ENCODE results near the gene ZNF432. TPM values are rescaled to one million over a fixed set of nuclear protein-coding genes. Genes with fewer than 3 reads are reported as not detected.

The ZNF432 gene
- total RNA-seq, 4 donors from 2014 or later, result 8.6 to 10.1 (median 9.2) TPM

DNA sequence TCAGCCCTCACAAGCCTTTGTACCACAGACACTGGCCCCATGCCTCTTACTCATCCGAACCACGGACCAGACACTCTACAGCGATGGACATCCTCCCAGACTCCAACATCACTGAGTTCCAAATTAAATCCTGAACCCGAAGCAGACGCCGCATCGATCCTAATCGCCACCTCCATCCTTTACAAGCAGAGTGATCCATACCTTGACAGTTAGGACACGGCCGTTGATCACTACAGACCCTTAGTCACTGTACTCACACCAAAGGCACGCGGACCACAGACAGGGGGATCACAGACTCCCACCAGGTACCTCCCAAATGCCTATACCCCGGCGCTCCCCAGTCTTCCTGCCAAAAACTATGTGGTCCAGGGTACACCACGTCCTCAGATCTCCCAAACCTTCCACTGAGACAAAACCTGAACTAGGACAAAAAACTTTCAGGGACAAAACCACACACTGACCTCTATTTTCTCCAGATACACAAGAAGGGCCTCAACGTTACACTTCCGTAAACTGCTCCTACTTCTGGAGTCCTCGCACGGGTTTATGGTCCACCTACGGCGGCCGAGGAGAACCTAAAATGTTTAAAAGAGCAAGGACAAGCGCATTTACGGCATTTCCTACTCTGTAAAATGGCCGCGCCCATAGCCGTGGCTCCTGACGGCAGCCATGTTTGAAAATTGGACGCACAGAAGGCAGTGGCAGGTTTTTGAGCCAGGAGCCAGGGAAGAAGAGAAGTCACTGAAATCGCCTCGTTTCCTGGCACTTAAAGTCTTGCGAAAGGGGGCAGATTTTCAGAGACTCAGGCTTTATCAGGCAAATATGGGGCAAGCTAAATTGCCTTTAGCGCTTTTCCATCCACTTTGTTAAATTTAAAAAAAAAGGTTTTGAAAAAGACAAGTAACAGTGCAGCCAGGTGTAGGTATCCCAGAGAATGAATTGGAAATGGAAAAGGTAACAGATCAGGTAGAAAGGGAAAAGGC, 62.0 kb downstream of the ZNF432 start, which contains the start of gene ZNF350:
TSS of gene ZNF350 (minus strand) at position 532 of the 983 bp plus-strand sequence. CDS start 12,480 bp downstream, outside the sequence.
- Histone ChIP-seq H3K27ac (replicated peaks in 1 of 4) (peak within 1 kb of the TSS; percentile 79 to 81 (median 80)), H3K4me3 (peak within 1 kb of the TSS; percentile 77 to 86 (median 80)), H3K27me3 (no peaks in the 10 kb centered on the region), H3K4me1 (peaks cover 10 to 18% (median 13%) of the 10 kb centered on the region in 4 donors), H3K36me3 (peaks cover 0 to 23% (median 3%) of the 10 kb centered on the region in 4 donors), H3K9me3 (peaks cover 0 to 54% (median 30%) of the 10 kb centered on the region in 4 donors)
- 3% methylated on average over 33 of the region's 33 CpGs for WGBS
- DNase-seq (ENCODE audit: extremely low spot score), result peak; percentile 94
- intact Hi-C loops (cut with DNase I), result loop anchor here (2.0 kb wide), 1 partner anchor 60 kb away; the partner anchor contains the start of gene ZNF613
- TF ChIP-seq, protein P1, sequence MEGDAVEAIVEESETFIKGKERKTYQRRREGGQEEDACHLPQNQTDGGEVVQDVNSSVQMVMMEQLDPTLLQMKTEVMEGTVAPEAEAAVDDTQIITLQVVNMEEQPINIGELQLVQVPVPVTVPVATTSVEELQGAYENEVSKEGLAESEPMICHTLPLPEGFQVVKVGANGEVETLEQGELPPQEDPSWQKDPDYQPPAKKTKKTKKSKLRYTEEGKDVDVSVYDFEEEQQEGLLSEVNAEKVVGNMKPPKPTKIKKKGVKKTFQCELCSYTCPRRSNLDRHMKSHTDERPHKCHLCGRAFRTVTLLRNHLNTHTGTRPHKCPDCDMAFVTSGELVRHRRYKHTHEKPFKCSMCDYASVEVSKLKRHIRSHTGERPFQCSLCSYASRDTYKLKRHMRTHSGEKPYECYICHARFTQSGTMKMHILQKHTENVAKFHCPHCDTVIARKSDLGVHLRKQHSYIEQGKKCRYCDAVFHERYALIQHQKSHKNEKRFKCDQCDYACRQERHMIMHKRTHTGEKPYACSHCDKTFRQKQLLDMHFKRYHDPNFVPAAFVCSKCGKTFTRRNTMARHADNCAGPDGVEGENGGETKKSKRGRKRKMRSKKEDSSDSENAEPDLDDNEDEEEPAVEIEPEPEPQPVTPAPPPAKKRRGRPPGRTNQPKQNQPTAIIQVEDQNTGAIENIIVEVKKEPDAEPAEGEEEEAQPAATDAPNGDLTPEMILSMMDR (IDR thresholded peaks at IDR 0.05), result no peak
- TF ChIP-seq EP300 (IDR thresholded peaks at IDR 0.05), result no peak
- no peak for TF ChIP-seq POLR2A (IDR thresholded peaks at IDR 0.05; ENCODE audit: low read depth)
- TF ChIP-seq POLR2AphosphoS5 (IDR thresholded peaks at IDR 0.05), result peak; percentile 86 to 95

DNA sequence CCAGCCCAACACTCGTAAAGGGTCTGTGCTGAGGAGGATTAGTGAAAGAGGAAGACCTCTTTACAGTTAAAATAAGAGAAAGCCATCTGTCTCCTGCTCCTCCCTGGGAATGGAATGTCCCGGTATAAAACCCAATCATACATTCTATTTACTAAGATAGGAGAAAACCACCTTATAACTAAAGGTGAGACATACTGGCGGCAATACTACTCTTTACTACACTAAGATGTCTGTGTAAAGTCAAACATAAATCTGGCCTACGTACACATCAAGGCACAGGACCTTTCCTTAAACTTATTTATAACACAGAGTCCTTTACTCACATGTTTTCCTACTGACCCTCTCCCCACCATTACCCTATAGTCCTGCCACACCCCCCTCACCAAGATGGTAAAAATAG, 65.3 kb downstream of the ZNF432 start:
- H3K27ac ChIP-seq (replicated peaks in 1 of 4), result no peak overlapping the region
- H3K36me3 ChIP-seq, result peaks cover 9 to 46% (median 22%) of the 10 kb centered on the region in 4 donors
- WGBS, result 97% methylated on average over 4 of the region's 4 CpGs
- no peak for TF ChIP-seq EP300 (IDR thresholded peaks at IDR 0.05)
- no peak for TF ChIP-seq POLR2AphosphoS5 (IDR thresholded peaks at IDR 0.05)
- TF ChIP-seq, protein P1 (IDR thresholded peaks at IDR 0.05), result no peak
- no peak for TF ChIP-seq POLR2A (IDR thresholded peaks at IDR 0.05; ENCODE audit: low read depth)
- DNase-seq (ENCODE audit: extremely low spot score), result no peak
- no peaks in the 10 kb centered on the region for H3K27me3 ChIP-seq
- intact Hi-C loops (cut with DNase I), result no loop called here
- peaks cover 0 to 53% (median 33%) of the 10 kb centered on the region in 4 donors for H3K9me3 ChIP-seq
- no peak overlapping the region for H3K4me3 ChIP-seq
- H3K4me1 ChIP-seq, result peaks cover 10 to 18% (median 13%) of the 10 kb centered on the region in 4 donors

Other genes with a start within 250 kb of the ZNF432 start
- gene ZNF577, start 160.9 kb downstream of the ZNF432 start, total RNA-seq, result 10 to 100 TPM in 3 of 4 donors, 1 to 10 TPM in 1; 8.4 to 29.1 (median 11.5) TPM
- gene ZNF649, start 143.8 kb downstream of the ZNF432 start, total RNA-seq, result 10 to 100 TPM in 3 of 4 donors, 1 to 10 TPM in 1; 9.1 to 15.0 (median 13.6) TPM
- 1 to 10 TPM; 4.2 to 8.3 (median 5.5) TPM for gene ZNF613, start 121.4 kb downstream of the ZNF432 start, total RNA-seq
- gene ZNF350, start 62.0 kb downstream of the ZNF432 start, total RNA-seq, result 10 to 100 TPM in 3 of 4 donors, 1 to 10 TPM in 1; 9.2 to 14.6 (median 12.7) TPM
- 10 to 100 TPM; 13.4 to 17.6 (median 15.2) TPM for gene ZNF615, start 40.6 kb downstream of the ZNF432 start, total RNA-seq
- gene ZNF614, start 20.5 kb downstream of the ZNF432 start, total RNA-seq, result 10 to 100 TPM in 1 of 4 donors, 1 to 10 TPM in 3; 5.8 to 10.3 (median 7.7) TPM
- 10 to 100 TPM; 11.3 to 13.7 (median 12.5) TPM for gene ZNF841, start 46.9 kb upstream of the ZNF432 start, total RNA-seq
- 1 to 10 TPM; 3.0 to 6.6 (median 4.3) TPM for gene ZNF616, start 91.1 kb upstream of the ZNF432 start, total RNA-seq
- gene ZNF836, start 122.8 kb upstream of the ZNF432 start, total RNA-seq, result 10 to 100 TPM in 2 of 4 donors, 1 to 10 TPM in 2; 5.8 to 13.1 (median 9.1) TPM
- 100 to 1,000 TPM; 192 to 304 (median 221) TPM for gene PPP2R1A, start 141.2 kb upstream of the ZNF432 start, total RNA-seq
- 10 to 100 TPM in 2 of 4 donors, 1 to 10 TPM in 2; 8.3 to 13.9 (median 10.8) TPM for gene ZNF766, start 220.7 kb upstream of the ZNF432 start, total RNA-seq
- gene ZNF480, start 248.3 kb upstream of the ZNF432 start, total RNA-seq, result 1 to 10 TPM; 6.0 to 10.0 (median 7.2) TPM

Data from esophagus muscularis mucosa (tissue), 4 donors.